Measurements from ENCODE around the gene HSD11B1. TPM values are rescaled to one million over a fixed set of nuclear protein-coding genes. Genes with fewer than 3 reads are reported as not detected.
A peak's percentile ranks its signal among the peaks of the same experiment; 100 is the strongest.
"Not testable (repeated sequence)": the region's sequence is repeated elsewhere in the genome, so short reads cannot be mapped to it uniquely, and the experiment has no call there.

HSD11B1 gene
- total and polyA plus RNA-seq, 9 donors = 0.18 to 0.43 (median 0.23) TPM; not detected in 4

DNA sequence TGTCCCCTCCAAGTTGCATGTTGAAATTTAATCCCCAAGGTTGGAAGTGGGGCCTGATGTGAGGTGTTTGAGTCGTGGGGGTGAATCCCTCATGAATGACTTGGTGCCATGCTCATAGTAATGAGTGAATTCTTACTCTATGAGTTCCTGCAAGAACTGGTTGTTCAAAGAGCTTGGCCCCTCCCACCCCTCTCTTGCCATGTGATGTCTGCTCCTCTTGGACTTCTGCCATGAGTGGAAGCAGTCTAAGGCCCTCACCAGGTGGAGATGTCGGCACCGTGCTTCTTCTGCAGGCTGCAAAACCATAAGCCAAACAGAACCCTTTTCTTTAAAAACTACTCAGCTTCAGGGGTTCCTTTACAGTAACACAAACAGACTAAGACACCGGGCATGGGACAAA, 15.2 kb upstream of the HSD11B1 start:
- Histone ChIP-seq H3K27ac (ENCODE audit: low read length) (no peak overlapping the region), H3K4me3 (ENCODE audit: low read length) (no peak overlapping the region), H3K36me3 (ENCODE audit: control insufficient read depth, insufficient read depth, low read length) (no peaks in the 10 kb centered on the region), H3K4me1 (ENCODE audit: control insufficient read depth, insufficient read depth, low read length) (peaks cover 26% of the 10 kb centered on the region), H3K9me3 (replicated peaks; ENCODE audit: control insufficient read depth, low read depth, low read length) (no peaks in the 10 kb centered on the region), H3K27me3 (ENCODE audit: control insufficient read depth, insufficient read depth, low read length) (peaks cover 2% of the 10 kb centered on the region)
- WGBS (ENCODE audit: insufficient coverage) = 54% methylated on average over 3 of the region's 4 CpGs
- no peak for DNase-seq

- H3K9me3 ChIP-seq (replicated peaks; ENCODE audit: control insufficient read depth, low read depth, low read length) = no peaks in the 10 kb centered on the region
- peaks cover 23% of the 10 kb centered on the region for H3K4me1 ChIP-seq (ENCODE audit: control insufficient read depth, insufficient read depth, low read length)
- peaks cover 2% of the 10 kb centered on the region for H3K27me3 ChIP-seq (ENCODE audit: control insufficient read depth, insufficient read depth, low read length)
- no peak for DNase-seq
- no peaks in the 10 kb centered on the region for H3K36me3 ChIP-seq (ENCODE audit: control insufficient read depth, insufficient read depth, low read length)
- no CpG with 5 or more reads among the region's 3 CpGs for WGBS (ENCODE audit: insufficient coverage)
- H3K27ac ChIP-seq (ENCODE audit: low read length) = no peak overlapping the region
- no peak overlapping the region for H3K4me3 ChIP-seq (ENCODE audit: low read length)
These were observed 13.4 kb upstream of the HSD11B1 start for GRCh38 chr1:209691237-209691636.

DNA sequence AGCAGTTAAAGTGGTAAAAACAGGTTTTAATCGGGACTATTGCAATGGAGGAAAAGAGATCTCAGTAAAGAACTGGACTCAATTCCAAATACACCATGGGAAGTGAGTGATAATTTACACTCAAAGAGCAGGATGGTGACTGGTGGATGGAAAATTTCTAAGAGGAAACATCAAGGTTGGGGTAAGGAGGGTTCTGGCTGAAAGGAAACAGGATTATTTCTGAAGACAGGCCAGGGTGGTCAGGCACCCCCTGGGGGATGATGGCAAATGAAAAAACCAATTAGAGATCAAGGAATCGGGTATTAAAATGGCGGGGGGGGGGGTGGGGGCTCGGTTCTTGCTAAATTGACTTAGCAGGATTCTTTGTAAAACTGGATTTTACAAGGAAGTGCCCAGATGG, 12.3 kb upstream of the HSD11B1 start:
- no peaks in the 10 kb centered on the region for H3K9me3 ChIP-seq (replicated peaks; ENCODE audit: control insufficient read depth, low read depth, low read length)
- H3K36me3 ChIP-seq (ENCODE audit: control insufficient read depth, insufficient read depth, low read length) = no peaks in the 10 kb centered on the region
- H3K4me1 ChIP-seq (ENCODE audit: control insufficient read depth, insufficient read depth, low read length) = peaks cover 20% of the 10 kb centered on the region
- peaks cover 5% of the 10 kb centered on the region for H3K27me3 ChIP-seq (ENCODE audit: control insufficient read depth, insufficient read depth, low read length)
- no peak for DNase-seq
- WGBS (ENCODE audit: insufficient coverage) = 49% methylated on average over 4 of the region's 4 CpGs
- no peak overlapping the region for H3K27ac ChIP-seq (ENCODE audit: low read length)
- H3K4me3 ChIP-seq (ENCODE audit: low read length) = no peak overlapping the region

DNA sequence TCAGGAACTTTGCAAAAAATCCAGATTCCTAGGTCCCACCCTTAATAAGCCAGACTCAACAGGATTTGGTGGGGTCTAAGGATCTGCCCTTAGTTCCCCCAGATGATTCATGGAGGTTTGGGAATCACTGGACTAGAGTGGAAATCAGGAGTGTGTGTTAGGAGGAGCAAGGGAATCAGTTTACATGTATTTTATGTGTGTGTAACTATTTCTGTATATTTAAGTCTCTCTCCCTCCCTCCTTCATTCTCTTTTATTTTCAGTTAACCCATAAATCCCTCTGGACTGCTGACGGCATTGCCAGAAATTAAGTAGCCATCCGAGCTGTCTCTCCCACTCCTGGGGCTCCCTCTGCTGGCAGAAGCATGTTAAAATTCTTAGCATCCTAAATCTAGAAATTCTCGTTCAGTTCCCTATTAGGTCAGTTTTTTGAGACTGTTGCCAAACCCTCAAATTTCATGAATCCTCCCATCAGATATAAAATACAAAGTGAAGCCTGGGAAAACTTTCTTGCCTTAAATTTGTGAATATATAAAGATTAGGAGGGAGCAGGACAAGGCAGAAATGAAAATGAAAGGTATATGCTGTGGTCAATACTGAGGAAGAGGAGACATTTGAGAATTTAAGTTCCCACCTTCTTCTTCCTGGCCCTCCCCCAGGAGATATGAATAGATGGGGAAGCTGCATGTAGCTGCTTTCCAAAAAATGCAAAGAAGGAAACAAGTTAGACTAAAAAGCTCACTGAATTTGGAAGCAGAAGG, 11.7 kb upstream of the HSD11B1 start:
- WGBS (ENCODE audit: insufficient coverage) = 0% methylated on average over 2 of the region's 3 CpGs
- H3K4me3 ChIP-seq (ENCODE audit: low read length) = no peak overlapping the region
- H3K4me1 ChIP-seq (ENCODE audit: control insufficient read depth, insufficient read depth, low read length) = peaks cover 16% of the 10 kb centered on the region
- H3K9me3 ChIP-seq (replicated peaks; ENCODE audit: control insufficient read depth, low read depth, low read length) = no peaks in the 10 kb centered on the region
- peak; percentile 90 for DNase-seq
- no peaks in the 10 kb centered on the region for H3K36me3 ChIP-seq (ENCODE audit: control insufficient read depth, insufficient read depth, low read length)
- no peak overlapping the region for H3K27ac ChIP-seq (ENCODE audit: low read length)
- peaks cover 5% of the 10 kb centered on the region for H3K27me3 ChIP-seq (ENCODE audit: control insufficient read depth, insufficient read depth, low read length)

GRCh38 chr1:209696673-209697072, 8.0 kb upstream of the HSD11B1 start:
- no peak overlapping the region for H3K27ac ChIP-seq (ENCODE audit: low read length)
- H3K36me3 ChIP-seq (ENCODE audit: control insufficient read depth, insufficient read depth, low read length) = no peaks in the 10 kb centered on the region

GRCh38 chr1:209697126-209697525, 7.5 kb upstream of the HSD11B1 start:
- no peak overlapping the region for H3K27ac ChIP-seq (ENCODE audit: low read length)
- H3K27me3 ChIP-seq (ENCODE audit: control insufficient read depth, insufficient read depth, low read length) = peaks cover 5% of the 10 kb centered on the region
- 80% methylated on average over 1 of the region's 3 CpGs for WGBS (ENCODE audit: insufficient coverage)
- no peak for DNase-seq
- H3K36me3 ChIP-seq (ENCODE audit: control insufficient read depth, insufficient read depth, low read length) = no peaks in the 10 kb centered on the region
- H3K9me3 ChIP-seq (replicated peaks; ENCODE audit: control insufficient read depth, low read depth, low read length) = no peaks in the 10 kb centered on the region
- peaks cover 3% of the 10 kb centered on the region for H3K4me1 ChIP-seq (ENCODE audit: control insufficient read depth, insufficient read depth, low read length)
- no peak overlapping the region for H3K4me3 ChIP-seq (ENCODE audit: low read length)

More at GRCh38 chr1:209696673-209697072, 8.0 kb upstream of the HSD11B1 start:
- Histone ChIP-seq H3K4me1 (ENCODE audit: control insufficient read depth, insufficient read depth, low read length) (peaks cover 3% of the 10 kb centered on the region), H3K9me3 (replicated peaks; ENCODE audit: control insufficient read depth, low read depth, low read length) (no peaks in the 10 kb centered on the region), H3K4me3 (ENCODE audit: low read length) (no peak overlapping the region), H3K27me3 (ENCODE audit: control insufficient read depth, insufficient read depth, low read length) (peaks cover 5% of the 10 kb centered on the region)
- no peak for DNase-seq

DNA sequence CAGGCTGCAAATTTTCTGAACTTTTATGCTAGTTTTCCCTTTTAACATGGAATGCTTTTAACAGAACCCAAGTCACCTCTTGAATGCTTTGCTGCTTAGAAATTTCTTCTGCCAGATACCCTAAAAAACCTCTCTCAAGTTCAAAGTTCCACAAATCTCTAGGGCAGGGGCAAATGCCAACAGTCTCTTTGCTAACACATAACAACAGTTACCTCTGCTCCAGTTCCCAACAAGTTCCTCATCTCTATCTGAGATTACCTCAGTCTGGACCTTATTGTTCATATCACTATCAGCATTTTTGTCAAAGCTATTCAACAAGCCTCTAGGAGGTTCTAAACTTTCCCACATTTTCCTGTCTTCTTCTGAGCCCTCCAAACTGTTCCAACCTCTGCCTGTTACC, 4.0 kb upstream of the HSD11B1 start:
- not testable (repeated sequence) for H3K36me3 ChIP-seq (ENCODE audit: control insufficient read depth, insufficient read depth, low read length); H3K27me3 ChIP-seq (ENCODE audit: control insufficient read depth, insufficient read depth, low read length); H3K4me1 ChIP-seq (ENCODE audit: control insufficient read depth, insufficient read depth, low read length); H3K9me3 ChIP-seq (replicated peaks; ENCODE audit: control insufficient read depth, low read depth, low read length); DNase-seq; H3K27ac ChIP-seq (ENCODE audit: low read length); H3K4me3 ChIP-seq (ENCODE audit: low read length)

- no peaks in the 10 kb centered on the region for H3K36me3 ChIP-seq (ENCODE audit: control insufficient read depth, insufficient read depth, low read length)
- no peaks in the 10 kb centered on the region for H3K9me3 ChIP-seq (replicated peaks; ENCODE audit: control insufficient read depth, low read depth, low read length)
- no CpG with 5 or more reads among the region's 1 CpG for WGBS (ENCODE audit: insufficient coverage)
- no peak overlapping the region for H3K4me3 ChIP-seq (ENCODE audit: low read length)
- no peak for DNase-seq
- H3K27ac ChIP-seq (ENCODE audit: low read length) = no peak overlapping the region
- H3K4me1 ChIP-seq (ENCODE audit: control insufficient read depth, insufficient read depth, low read length) = no peaks in the 10 kb centered on the region
- peaks cover 2% of the 10 kb centered on the region for H3K27me3 ChIP-seq (ENCODE audit: control insufficient read depth, insufficient read depth, low read length)
These were observed 1.8 kb upstream of the HSD11B1 start for GRCh38 chr1:209702832-209703231.

DNA sequence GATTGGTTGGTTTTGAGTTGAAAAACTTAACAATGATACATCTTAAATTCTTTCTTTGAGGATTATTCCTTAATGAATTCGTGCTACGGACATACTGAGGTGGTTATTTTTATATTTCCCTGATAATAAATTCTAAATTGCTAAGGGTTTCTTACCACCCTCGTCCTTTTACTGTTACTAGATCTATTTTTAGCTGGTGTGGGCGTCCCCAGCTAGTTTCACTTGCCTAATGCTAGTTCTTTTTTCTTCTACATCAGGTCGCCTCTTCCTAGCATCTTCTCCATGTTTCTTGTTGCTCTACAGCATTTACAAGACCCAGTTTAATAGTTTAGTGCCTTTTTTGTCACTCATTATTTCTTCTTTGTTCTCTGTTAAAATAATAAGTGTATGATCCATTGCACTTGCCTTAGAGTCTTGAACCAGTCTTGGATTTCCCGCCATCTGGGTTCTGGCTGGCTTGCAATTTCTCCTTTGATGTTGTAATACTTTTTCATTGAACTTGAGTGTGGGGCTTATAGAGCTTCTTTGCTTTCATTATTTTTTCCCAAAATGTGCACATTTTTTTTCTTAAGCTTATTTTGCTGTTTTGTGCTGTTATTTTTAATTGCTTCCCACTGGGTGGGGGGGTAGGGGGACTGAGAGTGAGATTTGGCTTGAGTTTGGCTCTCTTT, 677 bp upstream of the HSD11B1 start:
- Histone ChIP-seq H3K9me3 (replicated peaks; ENCODE audit: control insufficient read depth, low read depth, low read length) (no peaks in the 10 kb centered on the region), H3K27ac (ENCODE audit: low read length) (no peak overlapping the region), H3K36me3 (ENCODE audit: control insufficient read depth, insufficient read depth, low read length) (no peaks in the 10 kb centered on the region), H3K4me3 (ENCODE audit: low read length) (no peak overlapping the region), H3K27me3 (ENCODE audit: control insufficient read depth, insufficient read depth, low read length) (peaks cover 2% of the 10 kb centered on the region), H3K4me1 (ENCODE audit: control insufficient read depth, insufficient read depth, low read length) (no peaks in the 10 kb centered on the region)
- 60% methylated on average over 1 of the region's 6 CpGs for WGBS (ENCODE audit: insufficient coverage)
- no peak for DNase-seq

DNA sequence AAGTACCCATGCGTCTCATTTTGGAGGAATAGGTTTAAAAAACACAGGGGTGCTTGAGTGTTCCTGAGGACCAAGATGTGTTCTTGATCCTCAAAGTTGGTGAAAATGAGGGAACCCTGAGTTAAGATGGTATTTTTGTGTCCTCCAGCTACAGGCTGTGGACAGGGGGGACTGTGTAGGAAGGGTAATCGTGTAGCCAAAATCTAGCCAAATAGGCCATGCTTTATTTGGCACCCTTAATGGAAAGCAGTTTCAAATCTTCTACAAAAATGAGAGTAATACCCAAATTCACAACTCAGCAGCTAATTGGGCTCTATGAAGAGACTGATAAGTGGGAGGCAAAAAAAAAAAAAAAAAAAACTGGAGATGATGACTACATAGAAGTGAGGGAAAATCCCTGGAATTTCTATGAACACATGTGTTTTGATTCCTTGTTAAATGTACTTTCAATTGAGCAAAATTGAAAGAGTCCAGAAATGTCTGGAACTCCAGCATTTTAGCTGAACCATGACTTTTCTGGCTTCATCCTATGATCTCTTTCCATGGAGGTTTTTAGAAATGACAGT, 470 bp downstream of the HSD11B1 start:
- H3K36me3 ChIP-seq (ENCODE audit: control insufficient read depth, insufficient read depth, low read length) = no peaks in the 10 kb centered on the region
- no peak for DNase-seq
- WGBS (ENCODE audit: insufficient coverage) = 100% methylated on average over 1 of the region's 2 CpGs
- H3K27me3 ChIP-seq (ENCODE audit: control insufficient read depth, insufficient read depth, low read length) = peaks cover 2% of the 10 kb centered on the region
- H3K4me1 ChIP-seq (ENCODE audit: control insufficient read depth, insufficient read depth, low read length) = no peaks in the 10 kb centered on the region
- no peaks in the 10 kb centered on the region for H3K9me3 ChIP-seq (replicated peaks; ENCODE audit: control insufficient read depth, low read depth, low read length)
- H3K27ac ChIP-seq (ENCODE audit: low read length) = no peak overlapping the region
- no peak overlapping the region for H3K4me3 ChIP-seq (ENCODE audit: low read length)
